Naive thymus-derived CD4-positive, alpha-beta T cell (primary cell): ENCODE data around the gene CCL28. TPM values are rescaled to one million over a fixed set of nuclear protein-coding genes. Genes with fewer than 3 reads are reported as not detected.

ENCODE experiments used
- ATAC-seq: fragments of 150-1000 bp; cut with Tn5 transposase; 2 replicates; pipeline ENCODE4 v1.10.0; 2021; ENCODE audit warnings: mild to moderate bottlenecking, moderate library complexity
- CTCF ChIA-PET: fragments of 350-600 bp; sonication (Branson Sonifier 250); formaldehyde crosslinking; loops from one replicate; lab custom pipeline; 2021; ENCODE audit warnings: antibody characterized with exemption; lab: Charles Lee
- POLR2A ChIA-PET: fragments of 350-600 bp; sonication (Branson Sonifier 250); formaldehyde crosslinking; loops from one replicate; lab custom pipeline; 2021; ENCODE audit warnings: antibody characterized with exemption, inconsistent platforms; lab: Charles Lee
- DNase-seq, 9 donors: peaks; one replicate each; pipeline versions ENCODE4 v3.0.0 to v3.0.0-alpha.2; 2020 to 2022; ENCODE audit warnings: mixed read lengths in 1 of 9
- H3K27ac ChIP-seq: one replicate; pipeline ENCODE4 v1.7.0; 2013; ENCODE audit warnings: mild to moderate bottlenecking, low read depth, low read length, moderate library complexity
- H3K27me3 ChIP-seq, 2 donors: one replicate each; pipeline ENCODE4 v1.7.0; 2013; ENCODE audit warnings: low read length in 2 of 2, mild to moderate bottlenecking in 2 of 2, moderate library complexity in 2 of 2; ENCODE audit not compliant: control insufficient read depth in 2 of 2, insufficient read depth in 2 of 2
- H3K36me3 ChIP-seq, 3 experiments: 1 replicate in 2 of 3; 2 replicates in 1 of 3; pipeline ENCODE4 v1.7.0; 2013; ENCODE audit warnings: low read length in 3 of 3, mild to moderate bottlenecking in 3 of 3, moderate library complexity in 1 of 3; ENCODE audit not compliant: insufficient read depth in 3 of 3, control insufficient read depth in 2 of 3
- H3K4me1 ChIP-seq, 2 donors: one replicate each; pipeline ENCODE4 v1.7.0; 2013; ENCODE audit warnings: low read length in 2 of 2, mild to moderate bottlenecking in 2 of 2, moderate library complexity in 1 of 2; ENCODE audit not compliant: control insufficient read depth in 2 of 2, insufficient read depth in 2 of 2
- H3K4me3 ChIP-seq: 2 replicates; pipeline ENCODE4 v1.7.0; 2013; ENCODE audit warnings: mild to moderate bottlenecking, low read length
- H3K9me3 ChIP-seq, 3 experiments: 1 replicate in 2 of 3; 2 replicates in 1 of 3; pipeline ENCODE4 v1.7.0; 2013; ENCODE audit warnings: low read length in 3 of 3; ENCODE audit not compliant: control insufficient read depth in 2 of 3
- H3K27ac Mint-ChIP-seq, 9 donors: one replicate each; pipeline ENCODE4 v1.8.0; 2020 to 2022; ENCODE audit warnings: mixed read lengths in 9 of 9, mild to moderate bottlenecking in 8 of 9, moderate library complexity in 5 of 9, inconsistent platforms in 2 of 9
- H3K27me3 Mint-ChIP-seq, 5 donors: one replicate each; pipeline ENCODE4 v1.8.0; 2021 to 2022; ENCODE audit warnings: mixed read lengths in 5 of 5, mild to moderate bottlenecking in 1 of 5
- H3K36me3 Mint-ChIP-seq, 5 donors: one replicate each; pipeline ENCODE4 v1.8.0; 2020 to 2022; ENCODE audit warnings: mixed read lengths in 5 of 5, mild to moderate bottlenecking in 3 of 5, inconsistent platforms in 1 of 5
- H3K4me1 Mint-ChIP-seq, 7 donors: one replicate each; pipeline ENCODE4 v1.8.0; 2020 to 2022; ENCODE audit warnings: mixed read lengths in 7 of 7, mild to moderate bottlenecking in 3 of 7, inconsistent platforms in 1 of 7
- H3K4me3 Mint-ChIP-seq, 10 donors: one replicate each; pipeline ENCODE4 v1.8.0; 2020 to 2022; ENCODE audit warnings: mild to moderate bottlenecking in 10 of 10, mixed read lengths in 10 of 10, moderate library complexity in 6 of 10, inconsistent platforms in 2 of 10
- H3K9me3 Mint-ChIP-seq, 11 donors: one replicate each; pipeline ENCODE4 v1.8.0; 2020 to 2022; ENCODE audit warnings: mixed read lengths in 11 of 11, mild to moderate bottlenecking in 4 of 11, inconsistent platforms in 1 of 11, moderate library complexity in 1 of 11
- intact Hi-C, 2 donors: fragments of 100-400 bp; cut with micrococcal nuclease; formaldehyde crosslinking; loops; one replicate each; pipeline ENCODE4 v1.15.1; 2023
- polyA plus RNA-seq, 2 donors: library from polyadenylated mRNA; unstranded; fragments of 300-500 nt; fragmentation: Illumina TruSeq; gene quantifications; one replicate each; pipeline ENCODE4 v1.2.3, GENCODE V29; 2021
- total RNA-seq, 6 experiments: library from RNA in 5 of 6; stranded (reverse) in 5 of 6; gene quantifications; 1 replicate in 5 of 6; 2 replicates in 1 of 6; pipeline ENCODE4 v1.2.3 and lab custom pipeline; 2021 to 2026

Gene CCL28
- total and polyA plus RNA-seq, 7 experiments from 2014 or later: 9.8 to 23.2 (median 17.3) TPM

GRCh38 chr5:43396762-43397304 lies 15.4 kb downstream of the CCL28 start:
- Histone ChIP-seq H3K27ac (peak overlapping the region; percentile 76), H3K4me3 (peak overlapping the region; percentile 80), H3K27me3 (no peaks in the 10 kb centered on the region), H3K36me3 (no peaks in the 10 kb centered on the region), H3K4me1 (peaks cover 3 to 7% of the 10 kb centered on the region in 2 donors), H3K9me3 (no peaks in the 10 kb centered on the region)
- DNase-seq: peak; percentile 42 to 74 (median 66)
- H3K9me3 Mint-ChIP-seq: peaks cover 0 to 2% (median 0%) of the 10 kb centered on the region in 11 donors
- POLR2A ChIA-PET: interaction anchor here (0.7 to 5.2 kb wide), 11 partner anchors 72 to 447 kb away, joined by 3 to 59 read pairs (median 3); partner anchors contain the start of genes HMGCS1 and TMEM267
- CTCF ChIA-PET: interaction anchor here (0.7 to 1.2 kb wide), 3 partner anchors 92 to 1539 kb away, joined by 3 to 5 read pairs (median 3); no protein-coding TSS in a partner anchor
- intact Hi-C loops: loop anchor here (1.0 to 5.0 kb wide), 12 partner anchors 84 to 1475 kb away; partner anchors contain the start of genes PAIP1 (in 2 of the 2), HMGCS1 (in 1 of the 2), NNT (in 1 of the 2) and TMEM267 (in 1 of the 2)
- peak overlapping the region; percentile 88 to 100 (median 98) for H3K4me3 Mint-ChIP-seq
- peak; percentile 96 for ATAC-seq
- no peaks in the 10 kb centered on the region for H3K27me3 Mint-ChIP-seq
- peaks cover 0 to 25% (median 11%) of the 10 kb centered on the region in 5 donors for H3K36me3 Mint-ChIP-seq
- peaks cover 15 to 62% (median 41%) of the 10 kb centered on the region in 7 donors for H3K4me1 Mint-ChIP-seq
- peak overlapping the region; percentile 93 to 99 (median 97) for H3K27ac Mint-ChIP-seq

GRCh38 chr5:43390471-43390870 lies 21.7 kb downstream of the CCL28 start:
- CTCF ChIA-PET: interaction anchor here (0.7 to 1.4 kb wide), 5 partner anchors 18 to 282 kb away, joined by 3 to 5 read pairs (median 4); partner anchors contain the start of gene ZNF131
- POLR2A ChIA-PET: interaction anchor here (0.8 to 3.3 kb wide), 4 partner anchors 94 to 373 kb away, joined by 3 to 24 read pairs (median 3); partner anchors contain the start of genes TMEM267 and ZNF131
- Histone ChIP-seq H3K36me3 (peaks cover 3 to 24% (median 5%) of the 10 kb centered on the region in 3 experiments), H3K27me3 (no peaks in the 10 kb centered on the region), H3K9me3 (no peaks in the 10 kb centered on the region), H3K27ac (no peak overlapping the region), H3K4me3 (no peak overlapping the region), H3K4me1 (peaks cover 0 to 7% of the 10 kb centered on the region in 2 donors)
- H3K36me3 Mint-ChIP-seq: peaks cover 0 to 27% (median 10%) of the 10 kb centered on the region in 5 donors
- H3K9me3 Mint-ChIP-seq: no peaks in the 10 kb centered on the region
- peaks cover 8 to 52% (median 38%) of the 10 kb centered on the region in 7 donors for H3K4me1 Mint-ChIP-seq
- H3K27ac Mint-ChIP-seq: peak overlapping the region in 1 of 9 donors; percentile 0
- DNase-seq (no peak), ATAC-seq (no peak)
- H3K4me3 Mint-ChIP-seq: no peak overlapping the region
- intact Hi-C loops: no loop called here
- H3K27me3 Mint-ChIP-seq: no peaks in the 10 kb centered on the region

GRCh38 chr5:43389679-43390329 lies 22.4 kb downstream of the CCL28 start:
- Mint-ChIP-seq H3K4me1 (peaks cover 4 to 48% (median 34%) of the 10 kb centered on the region in 7 donors), H3K27ac (peak overlapping the region in 2 of 9 donors; percentile 62 to 67), H3K4me3 (no peak overlapping the region), H3K36me3 (peaks cover 0 to 27% (median 10%) of the 10 kb centered on the region in 5 donors), H3K27me3 (no peaks in the 10 kb centered on the region), H3K9me3 (no peaks in the 10 kb centered on the region)
- peaks cover 3 to 24% (median 5%) of the 10 kb centered on the region in 3 experiments for H3K36me3 ChIP-seq
- H3K27ac ChIP-seq: no peak overlapping the region
- no peak overlapping the region for H3K4me3 ChIP-seq
- no peaks in the 10 kb centered on the region for H3K27me3 ChIP-seq
- peak in 8 of 9 donors; percentile 28 to 60 (median 50) for DNase-seq
- intact Hi-C loops: loop anchor here (1.0 to 5.0 kb wide), 9 partner anchors 77 to 481 kb away; partner anchors contain the start of genes HMGCS1 (in 2 of the 2) and NIM1K (in 1 of the 2)
- peak; percentile 92 for ATAC-seq
- ChIA-PET POLR2A (interaction anchor here (0.6 to 3.3 kb wide), 5 partner anchors 94 to 567 kb away, joined by 3 to 24 read pairs (median 3); partner anchors contain the start of genes C5orf34 and TMEM267), CTCF (interaction anchor here (0.7 to 1.5 kb wide), 8 partner anchors 11 to 290 kb away, joined by 3 to 5 read pairs (median 4); partner anchors contain the start of genes TMEM267 and ZNF131)
- H3K4me1 ChIP-seq: peaks cover 0 to 7% of the 10 kb centered on the region in 2 donors
- no peaks in the 10 kb centered on the region for H3K9me3 ChIP-seq

- Mint-ChIP-seq H3K9me3 (no peaks in the 10 kb centered on the region), H3K27ac (no peak overlapping the region), H3K4me3 (no peak overlapping the region), H3K36me3 (peaks cover 2 to 44% (median 24%) of the 10 kb centered on the region in 5 donors), H3K27me3 (no peaks in the 10 kb centered on the region), H3K4me1 (peaks cover 6 to 41% (median 30%) of the 10 kb centered on the region in 7 donors)
- no peak overlapping the region for H3K4me3 ChIP-seq
- no peaks in the 10 kb centered on the region for H3K27me3 ChIP-seq
- peaks cover 0 to 7% of the 10 kb centered on the region in 2 donors for H3K4me1 ChIP-seq
- POLR2A ChIA-PET: interaction anchor here (0.7 kb wide), 1 partner anchor 130 kb away, joined by 3 read pairs; no protein-coding TSS in a partner anchor
- CTCF ChIA-PET: no interaction called here
- no peak overlapping the region for H3K27ac ChIP-seq
- no peaks in the 10 kb centered on the region for H3K9me3 ChIP-seq
- H3K36me3 ChIP-seq: peaks cover 3 to 35% (median 5%) of the 10 kb centered on the region in 3 experiments
- DNase-seq (no peak), ATAC-seq (no peak)
- intact Hi-C loops: loop anchor here in 1 of 2 donors (5.0 kb wide), 1 partner anchor 160 kb away; no protein-coding TSS in a partner anchor
Observed at GRCh38 chr5:43386960-43387362, 25.2 kb downstream of the CCL28 start.

GRCh38 chr5:43376496-43377140 lies 35.6 kb downstream of the CCL28 start:
- POLR2A ChIA-PET: no interaction called here
- H3K36me3 ChIP-seq: peaks cover 0 to 24% (median 5%) of the 10 kb centered on the region in 3 experiments
- CTCF ChIA-PET: no interaction called here
- Mint-ChIP-seq H3K27ac (no peak overlapping the region), H3K9me3 (peaks cover 0 to 6% (median 0%) of the 10 kb centered on the region in 11 donors), H3K36me3 (peaks cover 15 to 52% (median 38%) of the 10 kb centered on the region in 5 donors), H3K4me1 (peaks cover 0 to 3% (median 0%) of the 10 kb centered on the region in 7 donors), H3K4me3 (no peak overlapping the region), H3K27me3 (no peaks in the 10 kb centered on the region)
- no peak overlapping the region for H3K27ac ChIP-seq
- ATAC-seq (no peak), DNase-seq (no peak)
- H3K27me3 ChIP-seq: no peaks in the 10 kb centered on the region
- intact Hi-C loops: no loop called here
- no peaks in the 10 kb centered on the region for H3K9me3 ChIP-seq
- no peak overlapping the region for H3K4me3 ChIP-seq
- H3K4me1 ChIP-seq: no peaks in the 10 kb centered on the region

- Mint-ChIP-seq H3K4me3 (peak overlapping the region in 1 of 10 donors; percentile 29), H3K27me3 (no peaks in the 10 kb centered on the region), H3K36me3 (peaks cover 18 to 64% (median 53%) of the 10 kb centered on the region in 5 donors), H3K27ac (no peak overlapping the region), H3K4me1 (peaks cover 0 to 3% (median 0%) of the 10 kb centered on the region in 7 donors), H3K9me3 (peaks cover 0 to 49% (median 10%) of the 10 kb centered on the region in 11 donors)
- ChIA-PET POLR2A (no interaction called here), CTCF (interaction anchor here (1.2 kb wide), 1 partner anchor 18 kb away, joined by 5 read pairs; no protein-coding TSS in a partner anchor)
- ATAC-seq (no peak), DNase-seq (no peak)
- Histone ChIP-seq H3K27me3 (no peaks in the 10 kb centered on the region), H3K4me3 (no peak overlapping the region), H3K9me3 (peaks cover 0 to 12% (median 3%) of the 10 kb centered on the region in 3 experiments), H3K27ac (no peak overlapping the region), H3K36me3 (peaks cover 0 to 10% (median 0%) of the 10 kb centered on the region in 3 experiments), H3K4me1 (no peaks in the 10 kb centered on the region)
- intact Hi-C loops: no loop called here
Observed at GRCh38 chr5:43371821-43372220, 40.4 kb downstream of the CCL28 start.
